SU-DHL-6 (cell line): Measurements from ENCODE around the gene EPHA4.

Source experiments
- H2AFZ ChIP-seq: fragments of 200-600 bp; sonication (generic); 2 replicates; pipeline ENCODE4 v1.6.1; 2014; ENCODE audit warnings: low read depth, mild to moderate bottlenecking, moderate library complexity, mixed read lengths, antibody characterized with exemption, low read length; ENCODE audit not compliant: severe bottlenecking
- H3F3A ChIP-seq: fragments of 200-600 bp; shearing (Covaris generic); 2 replicates; pipeline ENCODE4 v1.6.0; 2016; ENCODE audit warnings: antibody characterized with exemption, mild to moderate bottlenecking; ENCODE audit not compliant: insufficient read depth
- H3K27ac ChIP-seq: fragments of 200-600 bp; sonication (generic); 2 replicates; pipeline ENCODE4 v1.5.1; 2016; ENCODE audit warnings: low read depth, mild to moderate bottlenecking, low read length, moderate library complexity, mixed read lengths
- H3K27me3 ChIP-seq: fragments of 200-600 bp; sonication (generic), shearing (Covaris generic); 2 replicates; pipeline ENCODE4 v1.6.0; 2014; ENCODE audit warnings: mild to moderate bottlenecking, low read length
- H3K36me3 ChIP-seq: fragments of 200-600 bp; sonication (generic); 2 replicates; pipeline ENCODE4 v1.6.1; 2014; ENCODE audit warnings: mild to moderate bottlenecking, low read length, mixed read lengths
- H3K4me2 ChIP-seq: fragments of 300-600, 200-600 bp; shearing (Covaris generic), sonication (generic); 2 replicates; pipeline ENCODE4 v1.6.0; 2014; ENCODE audit warnings: low read length, low read depth, mild to moderate bottlenecking; ENCODE audit not compliant: poor library complexity, severe bottlenecking
- H3K4me3 ChIP-seq: fragments of 200-600 bp; sonication (generic); 2 replicates; pipeline ENCODE4 v1.5.1; 2014; ENCODE audit warnings: antibody characterized with exemption, low read length, mild to moderate bottlenecking, mixed read lengths; ENCODE audit not compliant: insufficient read depth, poor library complexity, severe bottlenecking
- H3K79me2 ChIP-seq: fragments of 200-600 bp; sonication (generic); 2 replicates; pipeline ENCODE4 v1.6.1; 2014; ENCODE audit warnings: mild to moderate bottlenecking, low read length, moderate library complexity; ENCODE audit not compliant: insufficient read depth
- H3K9ac ChIP-seq: fragments of 200-600 bp; sonication (generic); 2 replicates; pipeline ENCODE4 v1.7.0; 2014; ENCODE audit warnings: mild to moderate bottlenecking, low read length
- H3K9me2 ChIP-seq: fragments of 200-600 bp; sonication (generic); replicated peaks from 2 replicates; pipeline ENCODE4 v1.6.1; 2014; ENCODE audit warnings: low read length; ENCODE audit not compliant: insufficient read depth
- H3K9me3 ChIP-seq: fragments of 200-600 bp; sonication (generic); 2 replicates; pipeline ENCODE4 v1.6.1; 2014; ENCODE audit warnings: low read length, mixed read lengths; ENCODE audit not compliant: insufficient read depth
- H4K20me1 ChIP-seq: fragments of 200-600 bp; sonication (generic); 2 replicates; pipeline ENCODE4 v1.6.1; 2014; ENCODE audit warnings: low read depth, mild to moderate bottlenecking, antibody characterized with exemption, low read length, moderate library complexity, mixed read lengths
- EZH2phosphoT487 ChIP-seq: fragments of 200-600 bp; sonication (generic), shearing (Covaris generic); conservative IDR thresholded peaks from 2 replicates; pipeline ENCODE4 v1.6.1; 2018; ENCODE audit warnings: mild to moderate bottlenecking, antibody characterized with exemption, low read length, moderate library complexity, mixed read lengths
- TF ChIP-seq, protein P1 (sequence below): fragments of 200-600 bp; sonication (generic); IDR thresholded peaks from one replicate; pipeline ENCODE4 v1.5.1; 2017; ENCODE audit warnings: antibody characterized with exemption, mild to moderate bottlenecking, low read length, moderate library complexity; ENCODE audit not compliant: insufficient read depth, poor library complexity, severe bottlenecking

Gene EPHA4

DNA sequence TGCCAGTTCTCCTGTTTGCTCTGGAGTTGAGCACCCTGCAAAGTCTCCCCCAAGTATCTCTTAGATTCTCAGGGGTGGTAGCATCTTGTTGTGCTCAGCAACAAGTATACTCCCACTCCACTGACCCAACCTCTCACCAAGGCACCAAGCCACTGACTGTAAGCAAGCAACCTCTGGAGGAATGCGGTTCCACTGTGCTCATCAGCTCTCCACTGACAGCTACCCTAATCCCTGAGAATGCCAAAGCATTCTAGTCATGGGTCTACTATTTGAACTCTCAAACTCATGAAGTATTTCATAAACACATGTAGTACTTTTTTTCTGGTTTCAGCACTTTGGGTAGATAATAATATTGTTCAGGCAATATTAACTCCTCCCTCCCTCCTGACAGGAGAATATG is 170.0 kb downstream of the EPHA4 start:
- Histone ChIP-seq H3K27ac (no peak overlapping the region), H3K27me3 (no peaks in the 10 kb centered on the region), H3K9me3 (no peaks in the 10 kb centered on the region), H3K9ac (no peak overlapping the region), H3F3A (no peaks in the 10 kb centered on the region), H2AFZ (no peak overlapping the region), H3K36me3 (no peaks in the 10 kb centered on the region), H3K4me2 (no peak overlapping the region), H3K79me2 (no peaks in the 10 kb centered on the region), H4K20me1 (no peaks in the 10 kb centered on the region), H3K9me2 (no peaks in the 10 kb centered on the region), H3K4me3 (no peak overlapping the region)
- TF ChIP-seq EZH2phosphoT487, result no peak
- TF ChIP-seq, protein P1, sequence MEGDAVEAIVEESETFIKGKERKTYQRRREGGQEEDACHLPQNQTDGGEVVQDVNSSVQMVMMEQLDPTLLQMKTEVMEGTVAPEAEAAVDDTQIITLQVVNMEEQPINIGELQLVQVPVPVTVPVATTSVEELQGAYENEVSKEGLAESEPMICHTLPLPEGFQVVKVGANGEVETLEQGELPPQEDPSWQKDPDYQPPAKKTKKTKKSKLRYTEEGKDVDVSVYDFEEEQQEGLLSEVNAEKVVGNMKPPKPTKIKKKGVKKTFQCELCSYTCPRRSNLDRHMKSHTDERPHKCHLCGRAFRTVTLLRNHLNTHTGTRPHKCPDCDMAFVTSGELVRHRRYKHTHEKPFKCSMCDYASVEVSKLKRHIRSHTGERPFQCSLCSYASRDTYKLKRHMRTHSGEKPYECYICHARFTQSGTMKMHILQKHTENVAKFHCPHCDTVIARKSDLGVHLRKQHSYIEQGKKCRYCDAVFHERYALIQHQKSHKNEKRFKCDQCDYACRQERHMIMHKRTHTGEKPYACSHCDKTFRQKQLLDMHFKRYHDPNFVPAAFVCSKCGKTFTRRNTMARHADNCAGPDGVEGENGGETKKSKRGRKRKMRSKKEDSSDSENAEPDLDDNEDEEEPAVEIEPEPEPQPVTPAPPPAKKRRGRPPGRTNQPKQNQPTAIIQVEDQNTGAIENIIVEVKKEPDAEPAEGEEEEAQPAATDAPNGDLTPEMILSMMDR, result no peak

DNA sequence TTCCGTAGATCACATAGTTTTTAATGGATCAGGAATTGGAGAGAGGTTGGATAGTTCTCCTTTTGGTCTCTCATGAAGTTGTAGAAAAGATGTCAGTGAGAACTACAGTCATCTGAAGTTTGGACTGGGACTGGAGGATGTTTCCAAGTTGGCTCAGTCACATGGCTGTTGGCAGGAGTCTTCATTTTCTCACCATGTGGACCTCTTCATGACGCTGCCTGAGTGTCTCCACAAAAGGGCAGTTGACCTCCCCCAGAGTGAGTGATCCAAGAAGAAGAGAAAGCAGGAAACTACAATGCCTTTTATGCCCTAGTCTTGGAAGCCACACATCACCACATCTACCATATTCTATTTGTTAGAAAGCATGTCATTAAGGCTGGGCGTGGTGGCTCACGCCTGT is 171.7 kb downstream of the EPHA4 start:
- Histone ChIP-seq H3K9me3 (no peaks in the 10 kb centered on the region), H3K9ac (no peak overlapping the region), H3K27ac (no peak overlapping the region), H3K36me3 (no peaks in the 10 kb centered on the region), H3K9me2 (no peaks in the 10 kb centered on the region), H3K27me3 (no peaks in the 10 kb centered on the region), H3F3A (no peaks in the 10 kb centered on the region), H3K79me2 (no peaks in the 10 kb centered on the region), H3K4me3 (no peak overlapping the region), H3K4me2 (no peak overlapping the region), H2AFZ (no peak overlapping the region), H4K20me1 (no peaks in the 10 kb centered on the region)
- TF ChIP-seq, protein P1, result no peak
- TF ChIP-seq EZH2phosphoT487, result no peak

DNA sequence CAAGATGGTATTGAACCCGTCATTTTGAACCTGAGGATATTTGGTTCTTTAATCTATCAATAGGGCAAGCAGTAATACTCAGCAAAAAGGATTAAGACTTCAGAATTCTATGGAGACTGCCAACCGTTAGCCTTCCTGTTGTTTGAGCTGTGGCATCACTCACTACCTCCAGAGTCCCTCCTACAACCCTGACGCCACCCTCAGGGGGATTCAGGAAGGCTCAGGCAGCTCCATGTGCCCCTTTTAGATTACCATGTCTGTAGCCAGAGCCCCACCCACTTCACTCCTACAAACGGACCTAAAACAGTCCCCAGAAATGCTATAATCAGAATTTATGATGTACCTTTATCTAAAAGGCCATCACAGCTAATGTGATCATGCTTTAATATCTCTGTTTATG is 172.9 kb downstream of the EPHA4 start:
- H3K79me2 ChIP-seq, result no peaks in the 10 kb centered on the region
- no peak overlapping the region for H3K27ac ChIP-seq
- no peak for TF ChIP-seq EZH2phosphoT487
- TF ChIP-seq, protein P1, result no peak

More for the DNA sequence above, 172.9 kb downstream of the EPHA4 start:
- Histone ChIP-seq H3K36me3 (no peaks in the 10 kb centered on the region), H4K20me1 (no peaks in the 10 kb centered on the region), H3F3A (no peaks in the 10 kb centered on the region), H3K9ac (no peak overlapping the region), H3K4me2 (no peak overlapping the region), H3K9me3 (no peaks in the 10 kb centered on the region), H3K9me2 (no peaks in the 10 kb centered on the region), H3K4me3 (no peak overlapping the region), H2AFZ (no peak overlapping the region), H3K27me3 (no peaks in the 10 kb centered on the region)
